ENCODE measurements around the gene ATP2B2.

GRCh38 chr3:10341901-10342398 lies 163.4 kb downstream of the ATP2B2 start:
- TF ChIP-seq CTCF (conservative IDR thresholded peaks at IDR 0.05; ENCODE audit: low read length) (no peak), EZH2phosphoT487 (IDR thresholded peaks at IDR 0.05; ENCODE audit: borderline replicate concordance, low read depth, low read length) (no peak)
